ENCODE measurements around the gene NIN.

- TF ChIP-seq, protein P1, sequence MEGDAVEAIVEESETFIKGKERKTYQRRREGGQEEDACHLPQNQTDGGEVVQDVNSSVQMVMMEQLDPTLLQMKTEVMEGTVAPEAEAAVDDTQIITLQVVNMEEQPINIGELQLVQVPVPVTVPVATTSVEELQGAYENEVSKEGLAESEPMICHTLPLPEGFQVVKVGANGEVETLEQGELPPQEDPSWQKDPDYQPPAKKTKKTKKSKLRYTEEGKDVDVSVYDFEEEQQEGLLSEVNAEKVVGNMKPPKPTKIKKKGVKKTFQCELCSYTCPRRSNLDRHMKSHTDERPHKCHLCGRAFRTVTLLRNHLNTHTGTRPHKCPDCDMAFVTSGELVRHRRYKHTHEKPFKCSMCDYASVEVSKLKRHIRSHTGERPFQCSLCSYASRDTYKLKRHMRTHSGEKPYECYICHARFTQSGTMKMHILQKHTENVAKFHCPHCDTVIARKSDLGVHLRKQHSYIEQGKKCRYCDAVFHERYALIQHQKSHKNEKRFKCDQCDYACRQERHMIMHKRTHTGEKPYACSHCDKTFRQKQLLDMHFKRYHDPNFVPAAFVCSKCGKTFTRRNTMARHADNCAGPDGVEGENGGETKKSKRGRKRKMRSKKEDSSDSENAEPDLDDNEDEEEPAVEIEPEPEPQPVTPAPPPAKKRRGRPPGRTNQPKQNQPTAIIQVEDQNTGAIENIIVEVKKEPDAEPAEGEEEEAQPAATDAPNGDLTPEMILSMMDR (IDR thresholded peaks at IDR 0.05) = peak in 1 of 5 experiments; percentile 8
- no peak for TF ChIP-seq EP300 (IDR thresholded peaks at IDR 0.05)
These were observed at the start of gene NIN for GRCh38 chr14:50830932-50831725.
